Measurements from ENCODE around the gene METRNL. TPM values are rescaled to one million over a fixed set of nuclear protein-coding genes. Genes with fewer than 3 reads are reported as not detected.
"Not testable (repeated sequence)": the region's sequence is repeated elsewhere in the genome, so short reads cannot be mapped to it uniquely, and the experiment has no call there.

METRNL gene
- total RNA-seq, 1 donor from 2014 or later = 14.7 TPM

- peaks cover 6% of the 10 kb centered on the region for H3K4me1 Mint-ChIP-seq
- H3K4me3 Mint-ChIP-seq = no peak overlapping the region
- H3K27ac Mint-ChIP-seq (ENCODE audit: unreplicated experiment) = no peak overlapping the region
- H3K9me3 Mint-ChIP-seq = no peaks in the 10 kb centered on the region
- DNase-seq (ENCODE audit: low read depth, low spot score) = no peak
- no peaks in the 10 kb centered on the region for H3K36me3 Mint-ChIP-seq (ENCODE audit: low read depth)
- no peaks in the 10 kb centered on the region for H3K27me3 Mint-ChIP-seq (ENCODE audit: low read depth)
- TF ChIP-seq CTCF (conservative IDR thresholded peaks at IDR 0.05) = no peak
These were observed 14.4 kb upstream of the METRNL start for GRCh38 chr17:83064732-83065659.

GRCh38 chr17:83065660-83066542, 13.5 kb upstream of the METRNL start:
- no peaks in the 10 kb centered on the region for H3K9me3 Mint-ChIP-seq
- no peak for DNase-seq (ENCODE audit: low read depth, low spot score)
- H3K4me1 Mint-ChIP-seq = peaks cover 13% of the 10 kb centered on the region
- no peaks in the 10 kb centered on the region for H3K27me3 Mint-ChIP-seq (ENCODE audit: low read depth)
- no peak overlapping the region for H3K27ac Mint-ChIP-seq (ENCODE audit: unreplicated experiment)
- no peak for TF ChIP-seq CTCF (conservative IDR thresholded peaks at IDR 0.05)
- no peaks in the 10 kb centered on the region for H3K36me3 Mint-ChIP-seq (ENCODE audit: low read depth)
- no peak overlapping the region for H3K4me3 Mint-ChIP-seq

- H3K27me3 Mint-ChIP-seq (ENCODE audit: low read depth); H3K9me3 Mint-ChIP-seq; H3K36me3 Mint-ChIP-seq (ENCODE audit: low read depth); H3K4me3 Mint-ChIP-seq; DNase-seq (ENCODE audit: low read depth, low spot score); H3K27ac Mint-ChIP-seq (ENCODE audit: unreplicated experiment): not testable (repeated sequence)
- H3K4me1 Mint-ChIP-seq = peaks cover 18% of the 10 kb centered on the region
These were observed 12.9 kb upstream of the METRNL start for GRCh38 chr17:83066543-83066890.

GRCh38 chr17:83067071-83067717, 12.2 kb upstream of the METRNL start:
- Mint-ChIP-seq H3K36me3 (ENCODE audit: low read depth) (no peaks in the 10 kb centered on the region), H3K27me3 (ENCODE audit: low read depth) (no peaks in the 10 kb centered on the region), H3K27ac (ENCODE audit: unreplicated experiment) (no peak overlapping the region), H3K4me3 (no peak overlapping the region), H3K4me1 (peaks cover 23% of the 10 kb centered on the region), H3K9me3 (no peaks in the 10 kb centered on the region)
- DNase-seq (ENCODE audit: low read depth, low spot score) = no peak
- no peak for TF ChIP-seq CTCF (conservative IDR thresholded peaks at IDR 0.05)

- Mint-ChIP-seq H3K9me3 (no peaks in the 10 kb centered on the region), H3K4me1 (peaks cover 24% of the 10 kb centered on the region), H3K4me3 (no peak overlapping the region), H3K27me3 (ENCODE audit: low read depth) (no peaks in the 10 kb centered on the region), H3K27ac (ENCODE audit: unreplicated experiment) (no peak overlapping the region), H3K36me3 (ENCODE audit: low read depth) (no peaks in the 10 kb centered on the region)
- DNase-seq (ENCODE audit: low read depth, low spot score) = no peak
- TF ChIP-seq CTCF (conservative IDR thresholded peaks at IDR 0.05) = peak; percentile 18
These were observed 11.6 kb upstream of the METRNL start for GRCh38 chr17:83067718-83068261.

All from neural crest cell (in vitro differentiated cells).